ENCODE data around the gene HMG20A.
A peak's percentile ranks its signal among the peaks of the same experiment; 100 is the strongest.

Gene HMG20A

GRCh38 chr15:77495838-77496596 is 75.3 kb downstream of the HMG20A start:
- Histone ChIP-seq H3K4me1 (ENCODE audit: control insufficient read depth in 2 of 2, insufficient read depth in 2 of 2, low read length in 2 of 2) (peaks cover 0 to 2% of the 10 kb centered on the region in 2 donors), H3K4me3 (ENCODE audit: low read length in 2 of 2) (no peak overlapping the region), H3K9ac (ENCODE audit: low read depth in 1 of 2, low read length in 2 of 2) (no peak overlapping the region)

GRCh38 chr15:77496715-77497109 is 76.0 kb downstream of the HMG20A start:
- Histone ChIP-seq H3K27ac (ENCODE audit: low read depth in 2 of 2, low read length in 2 of 2) (peak overlapping the region in 1 of 2 donors; percentile 7), H3K9ac (ENCODE audit: low read depth in 1 of 2, low read length in 2 of 2) (no peak overlapping the region), H3K9me3 (ENCODE audit: control insufficient read depth in 2 of 2, low read length in 2 of 2) (no peaks in the 10 kb centered on the region), H3K27me3 (ENCODE audit: control insufficient read depth in 2 of 2, insufficient read depth in 2 of 2, low read length in 2 of 2) (no peaks in the 10 kb centered on the region), H3K4me3 (ENCODE audit: low read length in 2 of 2) (no peak overlapping the region), H3K4me1 (ENCODE audit: control insufficient read depth in 2 of 2, insufficient read depth in 2 of 2, low read length in 2 of 2) (peaks cover 0 to 2% of the 10 kb centered on the region in 2 donors), H3K36me3 (ENCODE audit: control insufficient read depth in 2 of 2, insufficient read depth in 2 of 2, low read length in 2 of 2) (no peaks in the 10 kb centered on the region)

More at GRCh38 chr15:77495838-77496596, 75.3 kb downstream of the HMG20A start:
- Histone ChIP-seq H3K27me3 (ENCODE audit: control insufficient read depth in 2 of 2, insufficient read depth in 2 of 2, low read length in 2 of 2) (no peaks in the 10 kb centered on the region), H3K36me3 (ENCODE audit: control insufficient read depth in 2 of 2, insufficient read depth in 2 of 2, low read length in 2 of 2) (no peaks in the 10 kb centered on the region), H3K27ac (ENCODE audit: low read depth in 2 of 2, low read length in 2 of 2) (peak overlapping the region in 1 of 2 donors; percentile 7), H3K9me3 (ENCODE audit: control insufficient read depth in 2 of 2, low read length in 2 of 2) (no peaks in the 10 kb centered on the region)

- Histone ChIP-seq H3K9me3 (ENCODE audit: control insufficient read depth in 2 of 2, low read length in 2 of 2) (no peaks in the 10 kb centered on the region), H3K4me1 (ENCODE audit: control insufficient read depth in 2 of 2, insufficient read depth in 2 of 2, low read length in 2 of 2) (peaks cover 0 to 2% of the 10 kb centered on the region in 2 donors), H3K27ac (ENCODE audit: low read depth in 2 of 2, low read length in 2 of 2) (no peak overlapping the region), H3K36me3 (ENCODE audit: control insufficient read depth in 2 of 2, insufficient read depth in 2 of 2, low read length in 2 of 2) (no peaks in the 10 kb centered on the region), H3K27me3 (ENCODE audit: control insufficient read depth in 2 of 2, insufficient read depth in 2 of 2, low read length in 2 of 2) (no peaks in the 10 kb centered on the region), H3K9ac (ENCODE audit: low read depth in 1 of 2, low read length in 2 of 2) (no peak overlapping the region), H3K4me3 (ENCODE audit: low read length in 2 of 2) (no peak overlapping the region)
These were observed 76.5 kb downstream of the HMG20A start for GRCh38 chr15:77497110-77497737.

DNA sequence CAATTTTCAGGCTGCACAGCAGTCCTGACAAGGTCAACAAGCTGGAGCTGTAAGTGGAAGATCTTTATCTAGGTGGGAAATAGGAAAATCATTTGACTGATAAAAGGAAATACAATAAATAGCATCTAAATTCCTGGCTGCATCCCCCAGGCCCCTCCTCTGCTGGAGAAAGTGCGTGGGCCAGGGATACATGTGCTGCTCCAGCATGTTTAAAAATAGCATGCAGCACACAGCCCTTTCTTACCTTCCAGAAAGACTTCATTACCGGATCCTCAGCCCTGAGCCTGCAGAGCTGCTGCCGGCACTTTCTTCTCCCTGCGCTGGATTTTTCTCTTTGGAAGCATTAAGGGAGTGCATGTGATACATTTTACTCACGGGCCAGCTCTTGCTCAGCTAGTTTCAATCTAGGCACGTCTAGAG is 77.3 kb downstream of the HMG20A start:
- Histone ChIP-seq H3K27ac (ENCODE audit: low read depth in 2 of 2, low read length in 2 of 2) (no peak overlapping the region), H3K4me1 (ENCODE audit: control insufficient read depth in 2 of 2, insufficient read depth in 2 of 2, low read length in 2 of 2) (peaks cover 0 to 2% of the 10 kb centered on the region in 2 donors), H3K36me3 (ENCODE audit: control insufficient read depth in 2 of 2, insufficient read depth in 2 of 2, low read length in 2 of 2) (no peaks in the 10 kb centered on the region), H3K4me3 (ENCODE audit: low read length in 2 of 2) (no peak overlapping the region), H3K9ac (ENCODE audit: low read depth in 1 of 2, low read length in 2 of 2) (no peak overlapping the region), H3K27me3 (ENCODE audit: control insufficient read depth in 2 of 2, insufficient read depth in 2 of 2, low read length in 2 of 2) (no peaks in the 10 kb centered on the region), H3K9me3 (ENCODE audit: control insufficient read depth in 2 of 2, low read length in 2 of 2) (no peaks in the 10 kb centered on the region)

DNA sequence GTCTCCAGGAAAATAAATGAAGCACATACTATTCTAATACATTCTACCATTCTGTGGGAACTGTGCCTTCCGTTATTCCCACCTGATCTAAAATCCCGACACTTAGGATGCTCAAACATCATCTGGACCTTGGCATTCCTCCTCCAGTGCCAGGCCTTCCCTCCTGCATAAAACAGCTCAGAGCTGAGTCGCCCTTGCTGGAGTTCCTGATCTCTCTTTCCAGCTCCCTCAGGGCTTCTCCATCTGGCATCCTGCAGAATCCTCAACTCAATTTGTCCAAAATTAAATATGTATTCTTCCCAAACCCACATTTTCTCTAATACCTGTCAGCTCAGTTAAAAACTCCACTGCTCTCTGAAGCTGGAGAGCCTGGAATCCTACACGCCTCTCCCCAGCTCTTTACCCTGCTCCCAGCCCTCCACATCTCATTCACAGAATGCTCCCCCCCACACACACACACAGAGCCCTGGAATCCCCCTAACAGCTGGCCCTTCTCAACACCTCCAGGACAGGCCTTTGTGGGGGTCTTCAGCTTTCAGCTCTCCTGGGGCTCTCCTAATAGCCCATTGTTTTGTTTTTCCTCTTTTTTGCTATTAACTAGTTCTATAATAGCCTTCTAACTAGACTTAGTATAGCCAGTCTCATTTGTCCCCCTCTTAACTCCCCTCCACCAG is 78.5 kb downstream of the HMG20A start:
- Histone ChIP-seq H3K27me3 (ENCODE audit: control insufficient read depth in 2 of 2, insufficient read depth in 2 of 2, low read length in 2 of 2) (no peaks in the 10 kb centered on the region), H3K9me3 (ENCODE audit: control insufficient read depth in 2 of 2, low read length in 2 of 2) (no peaks in the 10 kb centered on the region), H3K4me3 (ENCODE audit: low read length in 2 of 2) (no peak overlapping the region), H3K9ac (ENCODE audit: low read depth in 1 of 2, low read length in 2 of 2) (no peak overlapping the region), H3K4me1 (ENCODE audit: control insufficient read depth in 2 of 2, insufficient read depth in 2 of 2, low read length in 2 of 2) (peaks cover 0 to 2% of the 10 kb centered on the region in 2 donors), H3K27ac (ENCODE audit: low read depth in 2 of 2, low read length in 2 of 2) (no peak overlapping the region), H3K36me3 (ENCODE audit: control insufficient read depth in 2 of 2, insufficient read depth in 2 of 2, low read length in 2 of 2) (no peaks in the 10 kb centered on the region)

- Histone ChIP-seq H3K4me1 (ENCODE audit: control insufficient read depth in 2 of 2, insufficient read depth in 2 of 2, low read length in 2 of 2) (peaks cover 0 to 2% of the 10 kb centered on the region in 2 donors), H3K27me3 (ENCODE audit: control insufficient read depth in 2 of 2, insufficient read depth in 2 of 2, low read length in 2 of 2) (no peaks in the 10 kb centered on the region), H3K9me3 (ENCODE audit: control insufficient read depth in 2 of 2, low read length in 2 of 2) (no peaks in the 10 kb centered on the region), H3K4me3 (ENCODE audit: low read length in 2 of 2) (no peak overlapping the region), H3K9ac (ENCODE audit: low read depth in 1 of 2, low read length in 2 of 2) (no peak overlapping the region), H3K36me3 (ENCODE audit: control insufficient read depth in 2 of 2, insufficient read depth in 2 of 2, low read length in 2 of 2) (no peaks in the 10 kb centered on the region), H3K27ac (ENCODE audit: low read depth in 2 of 2, low read length in 2 of 2) (no peak overlapping the region)
These were observed 80.3 kb downstream of the HMG20A start for GRCh38 chr15:77500989-77501388.

DNA sequence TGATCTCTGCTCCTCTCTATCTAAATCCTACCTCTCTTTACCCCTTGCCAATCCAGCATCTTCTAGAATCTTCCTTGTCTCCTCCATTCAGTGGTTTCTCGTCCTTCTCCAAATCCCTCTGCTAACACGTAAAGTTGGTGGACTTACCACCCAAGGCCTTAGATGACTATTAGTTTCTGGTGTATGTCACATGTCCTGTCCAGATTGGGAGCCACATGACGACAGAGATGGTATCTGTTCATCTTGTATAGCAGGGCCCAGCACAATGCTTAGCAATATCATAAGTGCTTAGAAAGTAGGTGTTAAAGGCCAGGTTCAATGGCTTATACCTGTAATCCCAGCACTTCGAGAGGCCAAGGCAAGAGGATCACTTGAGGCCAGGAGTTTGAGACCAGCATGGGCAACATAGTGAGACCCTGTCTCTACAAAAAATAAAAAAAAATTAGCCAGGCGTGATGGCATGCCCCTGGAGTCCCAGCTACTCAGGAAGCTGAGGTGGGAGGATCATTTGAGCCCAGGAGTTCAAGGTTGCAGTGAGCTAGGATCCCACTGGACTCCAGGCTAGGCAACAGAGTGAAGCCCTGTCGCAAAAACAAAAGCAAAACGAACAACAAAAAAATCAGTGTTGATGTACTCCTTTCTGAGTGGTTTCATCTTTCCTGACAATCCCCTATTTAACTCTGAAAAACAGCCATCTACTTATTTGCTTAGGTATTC is 81.8 kb downstream of the HMG20A start:
- no peaks in the 10 kb centered on the region for H3K36me3 ChIP-seq (ENCODE audit: control insufficient read depth in 2 of 2, insufficient read depth in 2 of 2, low read length in 2 of 2)
- H3K9ac ChIP-seq (ENCODE audit: low read depth in 1 of 2, low read length in 2 of 2) = no peak overlapping the region
- peaks cover 14 to 15% of the 10 kb centered on the region in 2 donors for H3K4me1 ChIP-seq (ENCODE audit: control insufficient read depth in 2 of 2, insufficient read depth in 2 of 2, low read length in 2 of 2)
- no peak overlapping the region for H3K4me3 ChIP-seq (ENCODE audit: low read length in 2 of 2)
- no peak overlapping the region for H3K27ac ChIP-seq (ENCODE audit: low read depth in 2 of 2, low read length in 2 of 2)
- no peaks in the 10 kb centered on the region for H3K27me3 ChIP-seq (ENCODE audit: control insufficient read depth in 2 of 2, insufficient read depth in 2 of 2, low read length in 2 of 2)
- H3K9me3 ChIP-seq (ENCODE audit: control insufficient read depth in 2 of 2, low read length in 2 of 2) = no peaks in the 10 kb centered on the region

DNA sequence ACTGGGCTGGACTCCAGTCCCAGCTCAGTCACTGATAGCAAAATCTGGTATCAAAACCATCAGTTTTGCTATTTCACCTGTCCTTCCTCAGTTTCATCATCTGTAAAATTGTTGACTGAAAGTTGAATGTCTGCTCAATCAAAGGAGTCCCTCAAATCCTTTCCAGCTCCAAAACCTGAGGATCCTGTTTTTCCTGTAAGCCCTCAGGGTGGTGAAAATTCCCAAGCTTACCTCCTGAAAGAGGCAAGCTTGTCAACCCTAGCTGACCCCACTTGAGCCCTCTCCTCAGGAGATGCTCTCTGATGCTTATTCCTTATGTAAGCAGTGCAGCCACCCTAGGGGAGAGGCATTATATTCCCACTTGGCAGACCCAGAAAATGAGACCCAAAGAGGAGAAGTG is 82.6 kb downstream of the HMG20A start:
- no peaks in the 10 kb centered on the region for H3K9me3 ChIP-seq (ENCODE audit: control insufficient read depth in 2 of 2, low read length in 2 of 2)
- no peaks in the 10 kb centered on the region for H3K36me3 ChIP-seq (ENCODE audit: control insufficient read depth in 2 of 2, insufficient read depth in 2 of 2, low read length in 2 of 2)
- no peak overlapping the region for H3K4me3 ChIP-seq (ENCODE audit: low read length in 2 of 2)
- no peak overlapping the region for H3K9ac ChIP-seq (ENCODE audit: low read depth in 1 of 2, low read length in 2 of 2)
- peaks cover 20 to 22% of the 10 kb centered on the region in 2 donors for H3K4me1 ChIP-seq (ENCODE audit: control insufficient read depth in 2 of 2, insufficient read depth in 2 of 2, low read length in 2 of 2)
- no peaks in the 10 kb centered on the region for H3K27me3 ChIP-seq (ENCODE audit: control insufficient read depth in 2 of 2, insufficient read depth in 2 of 2, low read length in 2 of 2)
- H3K27ac ChIP-seq (ENCODE audit: low read depth in 2 of 2, low read length in 2 of 2) = no peak overlapping the region

- H3K4me1 ChIP-seq (ENCODE audit: control insufficient read depth in 2 of 2, insufficient read depth in 2 of 2, low read length in 2 of 2) = peaks cover 22 to 24% of the 10 kb centered on the region in 2 donors
- H3K27ac ChIP-seq (ENCODE audit: low read depth in 2 of 2, low read length in 2 of 2) = no peak overlapping the region
These were observed 83.1 kb downstream of the HMG20A start for GRCh38 chr15:77503764-77504163.

More at GRCh38 chr15:77503764-77504163, 83.1 kb downstream of the HMG20A start:
- Histone ChIP-seq H3K27me3 (ENCODE audit: control insufficient read depth in 2 of 2, insufficient read depth in 2 of 2, low read length in 2 of 2) (no peaks in the 10 kb centered on the region), H3K9me3 (ENCODE audit: control insufficient read depth in 2 of 2, low read length in 2 of 2) (no peaks in the 10 kb centered on the region), H3K4me3 (ENCODE audit: low read length in 2 of 2) (no peak overlapping the region), H3K36me3 (ENCODE audit: control insufficient read depth in 2 of 2, insufficient read depth in 2 of 2, low read length in 2 of 2) (no peaks in the 10 kb centered on the region), H3K9ac (ENCODE audit: low read depth in 1 of 2, low read length in 2 of 2) (no peak overlapping the region)

All from mucosa of rectum (tissue), 2 donors.